DMS 273 (cell line): ENCODE measurements around the gene CRISPLD2.
"Not testable (repeated sequence)": the region's sequence is repeated elsewhere in the genome, so short reads cannot be mapped to it uniquely, and the experiment has no call there.

Experiments
- DNase-seq: peaks from one replicate; lab custom pipeline; 2025; ENCODE audit not compliant: unreplicated experiment; lab: John Stamatoyannopoulos, UW

Gene CRISPLD2

GRCh38 chr16:84927621-84928591 lies 108.1 kb downstream of the CRISPLD2 start:
- no peak for DNase-seq

GRCh38 chr16:84928679-84929420 lies 109.1 kb downstream of the CRISPLD2 start:
- no peak for DNase-seq

- peak; percentile 54 for DNase-seq
These were observed 109.9 kb downstream of the CRISPLD2 start for GRCh38 chr16:84929421-84930297.

DNA sequence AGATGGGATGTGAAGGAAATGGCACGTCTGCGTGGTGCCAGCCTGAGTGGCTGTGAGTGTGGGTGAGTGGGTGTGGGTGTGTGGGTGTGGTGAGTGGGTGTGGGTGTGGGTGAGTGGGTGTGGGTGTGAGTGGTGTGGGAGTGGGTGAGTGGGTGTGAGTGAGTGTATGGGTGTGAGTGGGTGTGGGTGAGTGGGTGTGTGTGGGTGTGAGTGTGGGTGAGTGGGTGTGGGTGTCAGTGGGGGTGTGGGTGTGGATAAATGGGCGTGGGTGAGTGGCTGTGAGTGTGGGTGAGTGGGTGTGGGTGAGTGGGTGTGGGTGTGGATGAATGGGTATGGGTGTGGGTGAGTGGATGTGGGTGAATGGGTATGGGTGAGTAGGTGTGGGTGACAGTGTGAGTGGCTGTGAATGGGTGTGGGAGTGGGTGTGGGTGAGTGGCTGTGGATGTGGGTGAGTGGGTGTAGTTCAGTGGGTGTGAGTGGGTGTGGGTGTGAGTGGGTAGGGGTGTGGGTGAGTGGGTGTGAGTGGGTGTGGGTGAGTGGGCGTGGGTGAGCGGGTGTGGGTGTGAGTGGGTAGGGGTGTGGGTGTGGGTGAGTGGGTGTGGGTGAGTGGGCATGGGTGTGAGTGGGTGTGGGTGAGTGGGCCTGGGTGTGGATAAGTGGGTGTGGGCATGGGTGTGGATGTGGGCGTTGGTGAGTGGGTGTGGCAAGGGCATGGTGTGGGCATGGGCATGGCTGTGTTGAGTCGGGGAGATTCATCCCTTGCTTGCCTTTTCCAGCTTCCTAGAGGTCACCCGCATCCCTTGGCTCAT lies 110.7 kb downstream of the CRISPLD2 start:
- DNase-seq: no peak

DNA sequence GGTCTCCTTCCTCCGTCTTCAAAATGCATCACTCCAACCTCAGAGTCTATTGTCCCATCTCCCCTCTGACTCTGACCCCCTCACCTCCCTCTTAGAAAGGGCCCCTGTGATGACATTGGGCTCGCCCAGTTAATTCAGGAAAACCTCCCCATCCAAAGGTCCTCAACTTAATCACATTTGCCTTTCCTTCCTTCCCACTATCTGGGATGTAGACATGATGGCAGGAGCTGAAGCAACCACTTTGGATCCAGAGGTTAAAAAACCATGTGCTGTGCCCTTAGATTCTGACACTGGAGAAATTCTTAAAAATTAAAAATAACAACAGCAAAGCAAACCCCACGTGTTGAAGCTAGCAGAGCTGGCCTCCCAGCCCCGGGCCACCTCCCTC lies 111.3 kb downstream of the CRISPLD2 start:
- no peak for DNase-seq

GRCh38 chr16:84931506-84931905 lies 111.7 kb downstream of the CRISPLD2 start:
- DNase-seq: no peak

- peak; percentile 91 for DNase-seq
These were observed 112.9 kb downstream of the CRISPLD2 start for GRCh38 chr16:84932681-84933080.

DNA sequence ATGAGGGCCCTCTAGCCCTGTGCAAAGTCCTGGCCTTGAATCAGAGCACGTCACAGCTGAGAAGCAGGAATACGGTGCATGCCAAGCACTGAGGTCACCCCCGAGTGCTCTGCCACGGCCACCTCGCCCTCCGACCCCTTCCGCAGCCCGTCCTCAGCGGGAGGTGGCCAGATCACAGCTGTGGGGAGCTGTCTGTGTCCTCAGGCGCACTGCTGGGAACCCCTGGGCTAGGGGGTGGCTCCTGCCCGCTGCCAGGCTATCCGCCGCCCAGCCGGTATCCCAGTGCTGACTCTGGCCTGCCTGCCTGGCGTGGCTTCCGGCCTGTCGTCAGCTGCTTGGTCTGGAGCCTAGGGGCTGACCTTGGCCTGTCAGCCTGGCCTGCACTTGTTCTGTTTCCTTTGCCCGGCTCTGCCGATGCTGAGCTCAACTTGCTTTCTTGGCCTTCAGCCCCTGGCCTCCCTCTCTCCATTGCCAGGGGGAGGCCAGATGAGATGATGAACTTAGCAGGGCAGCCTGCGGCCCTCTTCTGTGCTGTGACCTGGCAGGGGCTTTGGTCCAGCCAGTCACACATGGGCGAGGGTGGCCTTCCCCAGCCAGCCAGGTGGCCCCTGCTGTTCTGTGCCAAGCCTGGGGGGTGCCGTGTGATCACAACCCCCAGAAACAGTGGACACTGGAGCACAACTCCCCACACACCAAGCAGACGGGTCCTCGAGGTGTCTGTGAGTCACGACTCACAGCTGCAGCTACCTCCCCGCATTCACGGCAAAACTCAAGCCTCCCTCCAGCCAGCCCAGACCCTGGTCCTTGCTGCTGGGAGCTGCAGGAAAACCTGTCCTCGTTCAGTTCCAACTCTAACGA lies 114.2 kb downstream of the CRISPLD2 start:
- no peak for DNase-seq

- no peak for DNase-seq
These were observed 117.6 kb downstream of the CRISPLD2 start for GRCh38 chr16:84937196-84938005.

DNA sequence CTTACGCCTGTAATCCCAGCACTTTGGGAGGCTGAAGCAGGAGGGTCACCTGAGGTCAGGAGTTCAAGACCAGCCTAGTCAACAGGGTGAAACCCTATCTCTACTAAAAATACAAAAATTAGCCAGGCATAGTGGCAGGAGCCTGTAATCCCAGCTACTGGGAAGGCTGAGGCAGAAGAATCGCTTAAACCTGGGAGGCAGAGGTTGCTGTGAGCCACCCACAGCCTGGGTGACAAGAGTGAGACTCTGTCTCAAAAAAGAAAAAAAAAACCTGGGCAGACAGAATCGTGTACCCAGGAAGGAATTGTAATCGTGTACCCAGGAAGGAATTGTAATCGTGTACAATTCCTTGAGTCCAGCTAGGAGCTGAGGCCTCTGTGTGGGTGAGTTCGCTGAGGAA lies 118.8 kb downstream of the CRISPLD2 start:
- DNase-seq: not testable (repeated sequence)

DNA sequence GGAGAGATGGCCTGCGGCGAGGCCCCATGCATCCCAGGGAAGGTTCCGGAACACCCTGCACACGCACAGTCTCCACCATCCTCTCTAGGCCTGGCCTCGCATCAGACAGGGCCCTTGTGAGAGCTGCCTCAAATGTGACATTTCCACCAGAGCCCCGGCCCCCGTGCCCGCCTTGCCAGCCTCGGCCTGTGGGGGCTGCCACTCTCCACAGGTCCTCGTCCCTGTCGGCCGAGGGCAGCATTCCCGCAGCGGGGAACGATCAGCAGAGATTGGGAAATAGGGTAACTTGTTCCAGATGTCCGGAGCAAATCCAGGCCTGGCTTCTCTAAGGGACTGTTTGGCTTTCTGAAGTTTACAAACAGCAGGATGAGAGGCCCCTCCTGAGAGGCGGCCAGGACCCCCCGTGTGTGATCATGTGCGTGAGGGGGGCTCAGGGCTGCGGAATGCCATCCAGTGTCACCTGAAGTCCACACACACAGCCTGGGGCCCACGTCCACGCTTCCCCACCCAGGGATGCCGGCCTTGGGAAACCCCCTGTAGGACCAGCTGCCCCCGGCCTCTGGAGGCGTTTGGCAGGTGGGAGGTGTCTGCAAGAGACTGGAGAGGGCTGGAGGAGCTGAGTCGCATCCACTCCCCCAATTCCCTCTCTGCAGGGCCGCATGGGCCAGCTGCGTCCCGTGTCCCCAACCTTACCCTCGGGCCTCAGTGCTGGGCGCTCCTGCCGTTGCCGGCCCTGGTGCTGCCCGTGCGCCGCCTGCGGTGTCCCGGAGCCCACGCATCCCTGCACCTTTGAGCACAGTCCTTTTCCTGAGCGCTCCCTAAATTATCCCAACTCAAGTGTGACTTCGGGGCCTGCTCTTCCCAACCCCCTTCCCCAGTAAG lies 121.1 kb downstream of the CRISPLD2 start:
- DNase-seq: no peak

DNA sequence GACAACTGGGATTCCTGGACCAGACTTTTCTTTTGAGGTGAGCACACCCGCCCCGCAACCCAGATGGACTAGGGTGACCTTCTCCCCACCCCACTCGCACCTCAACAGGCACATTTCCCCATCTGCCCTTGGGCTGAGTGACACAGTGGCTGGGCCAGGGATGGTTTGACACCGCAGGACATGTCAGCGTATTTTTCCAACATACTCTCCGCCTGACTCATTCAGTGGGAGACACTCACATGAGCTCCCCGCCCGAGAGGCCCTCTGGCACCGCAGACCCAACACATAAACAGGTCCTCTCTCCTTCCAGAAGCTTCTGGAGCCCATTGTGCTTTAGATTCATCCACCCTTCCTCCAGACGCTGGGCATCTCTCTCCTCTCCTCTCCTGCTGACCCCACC lies 122.1 kb downstream of the CRISPLD2 start:
- DNase-seq: no peak

DNA sequence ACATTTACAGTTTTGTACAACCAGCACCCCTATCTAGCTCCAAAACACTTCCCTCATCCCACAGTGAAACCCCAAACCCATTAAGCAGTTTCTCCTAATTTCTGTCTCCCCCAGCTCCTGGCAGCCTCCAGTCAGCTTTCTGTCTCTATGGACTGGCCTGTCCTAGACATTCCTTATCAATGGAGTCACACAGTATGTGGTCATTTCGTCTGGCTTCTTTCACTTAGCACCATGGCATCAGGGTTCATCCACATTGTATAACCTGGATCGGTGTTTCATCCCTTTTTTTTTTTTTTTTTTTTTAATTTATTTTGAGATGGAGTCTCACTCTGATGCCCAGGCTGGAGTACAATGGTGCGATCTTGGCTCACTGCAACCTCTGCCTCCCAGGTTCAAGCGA lies 123.0 kb downstream of the CRISPLD2 start:
- DNase-seq: no peak

DNA sequence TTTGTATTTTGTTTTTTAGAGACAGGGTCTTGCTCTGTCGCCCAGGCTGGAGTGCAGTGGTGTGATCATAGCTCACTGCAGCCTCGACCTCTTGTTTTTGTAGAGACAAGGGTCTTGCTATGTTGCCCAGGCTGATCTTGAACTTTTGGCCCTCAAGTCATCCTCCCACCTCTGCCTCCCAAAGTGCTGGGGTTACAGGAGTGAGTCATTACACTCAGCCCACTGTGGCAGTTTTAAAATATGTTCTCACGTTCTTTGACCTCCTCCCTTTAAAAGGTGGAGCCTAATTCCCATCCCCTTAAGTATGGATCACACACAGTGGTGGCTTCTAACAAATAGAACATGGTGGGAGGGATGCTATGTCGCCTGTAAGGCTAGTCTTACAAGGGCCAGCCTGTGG lies 123.8 kb downstream of the CRISPLD2 start:
- DNase-seq: no peak

DNA sequence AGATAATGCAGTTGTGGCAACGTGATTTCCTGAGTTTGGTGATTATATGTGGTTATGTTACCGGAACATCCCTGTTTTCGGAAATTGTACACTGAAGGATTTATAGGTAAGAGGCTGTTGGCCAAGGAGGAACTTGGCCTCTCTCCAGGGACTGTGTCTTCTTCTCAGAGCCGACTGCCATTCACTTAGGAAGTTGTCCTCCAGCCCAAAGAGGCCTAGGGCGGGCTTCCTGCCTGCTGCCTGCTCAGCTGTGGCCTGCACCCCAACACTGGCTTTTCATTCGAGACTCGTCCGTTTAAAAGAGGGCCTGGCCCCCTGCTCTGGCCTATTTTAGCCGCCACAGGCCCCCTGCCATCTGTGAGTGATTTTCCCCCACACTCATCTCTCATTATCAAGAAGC lies 127.2 kb downstream of the CRISPLD2 start:
- DNase-seq: no peak

DNA sequence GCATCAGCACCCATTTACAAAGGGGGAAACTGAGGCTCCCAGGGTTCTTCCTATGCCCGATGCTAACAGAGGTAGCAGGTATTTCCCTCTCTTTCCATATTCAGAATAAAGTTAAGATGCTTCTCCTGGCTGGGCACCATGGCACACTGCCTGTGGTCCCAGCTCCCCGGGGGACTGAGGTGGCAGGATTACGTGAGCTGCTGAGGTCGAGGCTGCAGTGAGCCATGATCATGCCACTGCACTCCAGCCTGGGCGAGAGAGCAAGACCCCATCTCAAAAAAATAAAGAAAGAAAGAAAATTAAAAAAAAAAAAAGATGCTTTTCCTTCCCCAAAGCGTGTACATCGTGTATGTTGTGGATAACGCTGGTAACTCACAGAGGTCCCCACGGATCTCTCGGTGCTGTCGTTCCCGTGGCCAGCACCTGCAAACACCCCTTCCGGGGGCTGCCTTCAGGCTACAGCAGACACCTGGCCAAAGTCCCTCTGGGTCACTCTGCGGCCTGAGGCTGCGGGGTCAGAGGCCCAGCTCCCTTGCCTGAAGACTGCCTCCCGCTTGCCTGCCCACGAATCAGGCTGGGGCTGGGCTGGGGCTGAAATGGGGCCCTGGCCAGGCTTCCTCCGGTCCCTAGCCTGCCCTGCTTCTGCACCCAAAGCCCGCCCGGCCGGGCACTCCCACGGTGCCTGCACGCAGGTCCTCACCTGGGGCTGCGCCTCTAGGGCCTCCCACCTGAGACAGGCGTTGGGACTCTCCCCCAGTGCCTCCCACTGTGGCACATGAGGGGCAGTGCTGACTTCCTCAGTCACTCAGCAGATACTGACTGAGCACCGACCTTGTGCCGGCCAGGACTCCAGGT lies 128.4 kb downstream of the CRISPLD2 start:
- no peak for DNase-seq
